ENCODE results near the gene KIF17. TPM values are rescaled to one million over a fixed set of nuclear protein-coding genes. Genes with fewer than 3 reads are reported as not detected.

The KIF17 gene
- total RNA-seq, 1 donor, result 0.27 TPM

DNA sequence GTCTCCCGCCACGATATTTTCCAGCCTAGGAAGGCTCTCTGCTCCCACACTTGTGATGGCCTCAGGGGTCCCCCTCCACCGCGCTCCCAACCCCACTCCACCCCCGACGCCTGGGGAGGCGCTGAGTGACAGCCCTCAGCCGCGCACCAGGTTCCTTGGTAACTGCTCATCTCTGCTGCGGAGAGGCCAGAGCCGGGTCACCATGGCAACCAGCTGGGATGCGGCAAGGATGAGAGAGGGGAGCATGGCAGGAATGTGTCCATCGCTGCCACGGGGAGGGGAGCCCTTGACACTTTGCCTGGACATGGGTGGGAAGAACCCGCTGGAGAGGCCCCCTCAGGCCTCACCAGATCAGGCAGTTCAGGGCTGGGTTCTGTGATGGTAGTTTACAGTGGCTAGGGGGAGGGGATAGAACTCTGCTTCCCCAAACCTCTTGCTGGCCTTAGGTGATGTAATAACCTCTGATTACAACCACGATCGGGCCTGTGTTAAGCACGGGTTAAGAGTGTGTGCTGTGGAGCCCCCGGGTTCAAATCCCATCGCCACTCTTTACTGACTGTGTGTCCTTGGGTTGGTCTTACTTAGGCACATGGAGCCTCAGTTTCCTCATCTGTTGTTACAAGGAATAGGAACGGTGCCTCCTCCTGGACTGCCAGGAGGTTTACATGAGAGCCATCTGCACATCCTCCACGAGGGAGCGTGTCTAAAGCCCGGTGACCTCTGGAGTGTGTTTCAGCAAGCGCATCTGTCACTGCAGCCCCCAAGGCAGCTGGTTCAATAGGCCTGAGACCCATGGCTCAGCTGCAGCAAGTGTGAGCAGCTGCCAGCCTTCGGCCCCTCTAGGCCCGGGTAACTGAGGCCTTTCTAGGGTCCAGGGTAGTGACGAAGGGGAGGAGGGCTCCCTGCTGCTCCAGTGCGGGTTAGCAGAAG, 6.3 kb downstream of the KIF17 start:
- DNase-seq (ENCODE audit: low read depth), result no peak
- TF ChIP-seq, protein P1, sequence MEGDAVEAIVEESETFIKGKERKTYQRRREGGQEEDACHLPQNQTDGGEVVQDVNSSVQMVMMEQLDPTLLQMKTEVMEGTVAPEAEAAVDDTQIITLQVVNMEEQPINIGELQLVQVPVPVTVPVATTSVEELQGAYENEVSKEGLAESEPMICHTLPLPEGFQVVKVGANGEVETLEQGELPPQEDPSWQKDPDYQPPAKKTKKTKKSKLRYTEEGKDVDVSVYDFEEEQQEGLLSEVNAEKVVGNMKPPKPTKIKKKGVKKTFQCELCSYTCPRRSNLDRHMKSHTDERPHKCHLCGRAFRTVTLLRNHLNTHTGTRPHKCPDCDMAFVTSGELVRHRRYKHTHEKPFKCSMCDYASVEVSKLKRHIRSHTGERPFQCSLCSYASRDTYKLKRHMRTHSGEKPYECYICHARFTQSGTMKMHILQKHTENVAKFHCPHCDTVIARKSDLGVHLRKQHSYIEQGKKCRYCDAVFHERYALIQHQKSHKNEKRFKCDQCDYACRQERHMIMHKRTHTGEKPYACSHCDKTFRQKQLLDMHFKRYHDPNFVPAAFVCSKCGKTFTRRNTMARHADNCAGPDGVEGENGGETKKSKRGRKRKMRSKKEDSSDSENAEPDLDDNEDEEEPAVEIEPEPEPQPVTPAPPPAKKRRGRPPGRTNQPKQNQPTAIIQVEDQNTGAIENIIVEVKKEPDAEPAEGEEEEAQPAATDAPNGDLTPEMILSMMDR (IDR thresholded peaks at IDR 0.05; ENCODE audit: insufficient read depth, low read length), result no peak
- no peak overlapping the region for H3K4me3 ChIP-seq (ENCODE audit: low read depth, low read length)

DNA sequence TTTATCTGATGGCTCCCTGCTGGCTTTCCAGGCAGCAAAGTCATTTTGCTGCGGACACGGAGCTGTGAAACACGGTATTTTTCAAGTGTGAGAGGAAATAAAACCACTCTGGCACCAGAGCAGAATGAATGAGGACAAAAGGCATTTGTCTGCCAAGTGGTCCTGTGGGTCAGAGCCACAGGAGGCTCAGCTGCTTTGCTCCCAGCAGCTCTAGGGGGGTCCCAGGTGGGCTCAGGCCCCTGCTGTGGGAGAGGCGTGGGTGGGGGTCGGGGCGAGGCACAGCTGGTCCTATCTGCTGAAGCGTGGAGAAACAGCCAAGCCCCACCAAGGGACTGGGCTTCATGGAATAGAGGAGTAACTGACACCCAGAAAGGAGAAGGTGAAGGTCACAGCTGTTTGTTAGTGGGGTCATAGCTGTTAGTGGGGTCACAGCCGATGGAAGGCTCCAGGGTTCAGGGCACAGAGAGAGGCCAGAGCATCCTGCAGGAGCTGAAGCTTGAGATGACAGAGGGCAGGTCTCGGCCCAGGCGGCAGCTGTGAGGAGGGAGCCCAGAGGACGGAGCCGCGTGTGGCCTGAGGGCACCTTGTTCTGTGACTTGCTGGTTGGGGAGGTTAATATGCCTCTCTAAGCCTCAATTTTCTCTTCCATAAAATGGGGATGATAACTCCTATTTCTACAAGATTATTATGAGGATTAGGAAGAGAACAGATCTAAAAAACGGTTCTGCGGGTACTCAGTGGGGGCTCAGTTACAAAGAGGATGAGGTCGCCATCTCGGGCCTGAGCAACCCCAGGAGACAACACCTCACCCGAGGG, 7.1 kb downstream of the KIF17 start:
- TF ChIP-seq, protein P1 (IDR thresholded peaks at IDR 0.05; ENCODE audit: insufficient read depth, low read length), result no peak
- H3K4me3 ChIP-seq (ENCODE audit: low read depth, low read length), result no peak overlapping the region
- no peak for DNase-seq (ENCODE audit: low read depth)

DNA sequence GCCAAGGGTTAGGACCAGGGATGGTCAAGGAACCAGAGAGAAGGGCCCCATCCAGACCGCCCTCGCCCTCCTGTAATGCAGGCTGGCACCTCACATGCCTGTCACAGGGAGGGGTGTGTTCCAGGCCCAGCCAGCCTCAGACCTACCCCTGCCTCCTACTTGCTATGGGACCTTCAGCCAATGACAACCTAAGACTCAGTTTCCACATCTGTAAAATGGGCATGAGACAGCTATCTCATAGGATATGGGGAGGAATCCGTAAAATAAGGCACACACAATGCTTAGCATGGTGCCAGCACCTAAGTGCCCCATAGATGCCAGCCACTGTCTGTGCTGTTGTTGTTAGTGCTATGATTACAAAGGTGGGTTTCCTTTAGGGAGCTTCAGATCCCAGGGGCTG, 7.9 kb downstream of the KIF17 start:
- DNase-seq (ENCODE audit: low read depth), result no peak
- TF ChIP-seq, protein P1 (IDR thresholded peaks at IDR 0.05; ENCODE audit: insufficient read depth, low read length), result no peak
- no peak overlapping the region for H3K4me3 ChIP-seq (ENCODE audit: low read depth, low read length)

DNA sequence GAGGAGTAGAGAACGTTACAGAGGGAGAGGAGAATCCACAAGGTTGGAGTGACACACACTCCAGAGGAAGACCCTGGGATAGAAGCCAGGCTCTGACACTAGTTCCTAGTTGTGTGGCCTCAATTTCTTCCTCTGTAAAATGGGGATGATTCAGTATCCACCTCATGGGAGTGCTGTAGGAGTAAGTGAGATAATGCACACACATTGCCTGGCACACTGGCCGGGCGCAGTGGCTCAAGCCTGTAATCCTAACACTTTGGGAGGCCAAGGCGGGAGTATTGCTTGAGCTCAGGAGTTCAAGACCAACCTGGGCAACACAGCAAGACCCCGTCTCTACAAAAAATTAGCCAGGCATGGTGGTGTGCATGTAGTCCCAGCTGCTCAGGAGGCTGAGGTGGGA, 8.9 kb downstream of the KIF17 start:
- TF ChIP-seq, protein P1 (IDR thresholded peaks at IDR 0.05; ENCODE audit: insufficient read depth, low read length), result no peak
- no peak overlapping the region for H3K4me3 ChIP-seq (ENCODE audit: low read depth, low read length)
- DNase-seq (ENCODE audit: low read depth), result no peak

DNA sequence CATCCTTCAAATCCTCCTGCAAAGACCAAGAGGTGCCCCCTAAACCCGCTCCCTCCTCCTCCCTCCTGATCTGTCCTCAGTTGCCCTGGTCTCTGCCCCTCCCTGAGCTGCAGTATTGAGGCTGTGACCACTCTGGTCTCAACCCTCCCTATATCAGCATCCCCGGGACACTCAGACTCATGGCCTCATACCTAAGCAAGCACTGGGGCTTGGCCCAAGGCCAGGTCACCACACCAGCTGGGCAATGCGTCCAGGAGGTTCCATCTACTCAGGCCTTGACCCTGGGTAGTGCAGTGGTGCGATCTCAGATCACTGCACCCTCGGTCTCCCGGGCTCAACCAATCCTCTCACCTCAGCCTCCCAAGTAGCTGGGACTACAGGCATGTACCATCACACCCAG, 9.8 kb downstream of the KIF17 start:
- DNase-seq (ENCODE audit: low read depth), result no peak
- TF ChIP-seq, protein P1 (IDR thresholded peaks at IDR 0.05; ENCODE audit: insufficient read depth, low read length), result no peak

DNA sequence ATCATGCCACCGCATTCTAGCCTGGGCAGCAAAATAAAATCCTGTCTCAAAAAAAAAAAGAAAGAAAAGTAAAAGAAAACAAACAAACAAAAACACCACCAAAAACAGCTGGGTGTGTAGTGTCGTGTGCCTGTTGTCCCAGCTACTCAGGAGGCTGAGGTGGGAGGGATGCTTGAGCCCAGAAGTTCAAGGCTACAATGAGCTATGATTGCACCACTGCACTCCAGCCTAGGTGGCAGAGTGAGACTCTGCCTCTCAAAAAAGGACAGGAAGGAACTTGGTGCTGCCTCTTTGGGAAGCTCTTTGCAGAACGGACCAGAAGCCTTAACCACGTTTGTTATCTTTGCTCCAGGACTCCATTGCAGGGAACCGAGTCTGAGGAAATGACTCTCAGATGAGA, 11.0 kb downstream of the KIF17 start:
- TF ChIP-seq, protein P1 (IDR thresholded peaks at IDR 0.05; ENCODE audit: insufficient read depth, low read length), result no peak
- no peak overlapping the region for H3K4me3 ChIP-seq (ENCODE audit: low read depth, low read length)
- DNase-seq (ENCODE audit: low read depth), result no peak

More for the DNA sequence above, 9.8 kb downstream of the KIF17 start:
- no peak overlapping the region for H3K4me3 ChIP-seq (ENCODE audit: low read depth, low read length)
